ENCODE results near the gene MCF2L.

MCF2L gene

DNA sequence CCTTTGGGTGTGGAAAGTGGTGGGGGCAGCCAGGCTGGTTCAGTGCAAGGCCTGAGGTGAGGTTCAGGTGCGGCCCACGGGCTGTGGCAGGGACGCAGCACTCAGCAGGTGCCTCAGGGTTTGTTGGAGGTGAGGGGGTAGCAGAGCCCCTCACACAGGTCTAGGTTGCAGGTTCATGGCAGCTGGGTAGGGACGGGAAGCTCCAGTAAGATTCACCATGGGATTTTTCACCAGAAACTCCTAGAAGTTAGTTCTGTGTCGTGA lies 14.0 kb downstream of the MCF2L start:
- no peak for DNase-seq

DNA sequence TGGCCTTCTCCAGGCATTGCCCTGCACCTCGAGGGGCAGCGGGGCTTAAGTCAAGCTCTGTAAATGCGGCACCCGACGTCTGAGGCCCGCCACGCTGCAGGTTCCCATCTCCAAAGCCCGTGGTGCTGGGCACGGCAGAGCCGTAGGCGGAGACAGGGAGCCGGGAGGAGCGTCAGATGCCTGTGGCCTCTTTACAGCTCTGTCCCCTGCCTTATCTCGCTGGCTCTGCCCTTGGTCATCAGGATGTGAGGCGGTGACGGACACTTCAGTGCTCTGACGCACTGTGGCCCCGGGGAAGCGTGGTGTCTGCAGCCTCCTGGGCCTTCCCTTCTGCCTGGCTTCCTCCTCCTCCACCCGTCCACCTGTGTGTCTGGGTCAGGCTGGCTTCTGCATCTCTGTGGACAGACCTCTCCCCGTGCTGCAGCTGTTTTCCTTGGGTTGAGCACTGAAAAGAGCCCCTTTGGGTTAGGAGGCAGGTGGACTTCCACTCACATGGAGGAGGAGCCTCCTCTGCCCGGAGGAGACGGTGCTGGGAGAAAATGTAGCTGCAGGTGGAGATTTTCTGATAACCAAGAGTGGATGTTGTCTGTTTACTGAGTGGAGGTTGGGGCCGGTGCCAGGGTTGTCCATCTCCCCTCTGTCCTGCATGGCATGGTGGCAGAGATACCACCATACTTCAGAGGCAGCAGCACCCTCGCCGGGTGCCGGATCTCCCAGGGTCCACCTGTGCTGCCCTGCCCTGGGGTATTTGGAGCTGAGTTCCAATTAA lies 14.6 kb downstream of the MCF2L start:
- no peak for DNase-seq

DNA sequence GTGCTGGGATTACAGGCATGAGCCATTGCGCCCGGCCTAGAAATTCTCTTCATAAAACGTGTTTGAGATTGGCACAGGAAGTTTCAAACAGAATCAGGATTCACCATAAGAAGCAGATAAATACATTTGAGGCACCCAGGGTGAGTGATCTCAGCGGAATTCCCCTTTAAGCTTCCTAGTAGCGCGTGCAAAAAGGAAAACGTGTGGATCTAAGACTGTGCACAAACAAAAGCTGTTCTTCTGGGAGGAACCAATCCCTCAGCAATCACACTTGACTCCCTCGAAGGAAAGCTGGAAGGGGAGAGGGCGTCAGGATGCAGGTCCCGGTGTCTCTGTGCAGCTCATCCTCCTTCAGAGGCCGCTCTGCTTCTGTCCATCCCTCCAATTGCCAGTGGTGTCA lies 15.5 kb downstream of the MCF2L start:
- no peak for DNase-seq

DNA sequence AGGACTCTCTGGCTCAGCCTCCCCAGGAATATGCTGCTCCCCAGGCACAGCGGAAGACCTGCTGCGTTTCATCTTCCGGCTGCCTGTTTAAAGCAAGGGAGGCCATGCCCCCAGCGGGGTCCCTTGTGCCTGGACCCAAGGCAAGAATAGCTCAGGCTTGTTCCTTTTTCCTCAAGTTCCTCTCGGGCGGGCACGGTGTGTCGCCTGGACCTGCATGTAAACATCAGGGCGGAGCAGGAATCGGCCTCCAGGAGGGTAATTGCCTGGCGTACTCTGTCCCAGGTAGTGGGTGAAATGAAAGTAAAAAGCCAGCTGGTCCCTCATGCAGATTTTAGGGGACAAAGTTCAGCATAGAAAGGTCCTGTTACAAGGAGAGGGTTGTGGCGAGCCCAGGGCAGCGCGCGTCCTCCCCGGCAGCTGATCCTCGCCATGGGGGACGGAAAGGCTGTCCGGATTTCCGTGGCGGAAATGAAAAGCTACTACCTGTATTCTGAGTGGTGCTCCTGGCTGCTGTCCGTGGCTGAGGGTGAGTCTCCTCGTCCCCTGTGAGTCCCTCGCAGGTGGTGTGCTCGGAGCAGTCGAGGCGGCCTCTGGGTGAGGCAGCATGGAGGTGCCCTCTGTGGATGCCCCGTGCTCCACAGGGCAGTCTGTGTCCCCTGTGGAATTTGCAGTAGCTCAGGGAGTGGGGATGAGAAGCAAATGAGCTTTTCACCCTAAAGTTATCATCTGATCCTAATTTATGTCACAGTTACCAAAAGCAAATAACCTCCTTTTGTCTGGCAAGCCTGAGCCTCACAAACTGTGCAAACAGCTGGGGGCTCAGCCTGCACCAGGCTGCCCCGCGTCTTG lies 16.2 kb downstream of the MCF2L start:
- DNase-seq, result no peak

DNA sequence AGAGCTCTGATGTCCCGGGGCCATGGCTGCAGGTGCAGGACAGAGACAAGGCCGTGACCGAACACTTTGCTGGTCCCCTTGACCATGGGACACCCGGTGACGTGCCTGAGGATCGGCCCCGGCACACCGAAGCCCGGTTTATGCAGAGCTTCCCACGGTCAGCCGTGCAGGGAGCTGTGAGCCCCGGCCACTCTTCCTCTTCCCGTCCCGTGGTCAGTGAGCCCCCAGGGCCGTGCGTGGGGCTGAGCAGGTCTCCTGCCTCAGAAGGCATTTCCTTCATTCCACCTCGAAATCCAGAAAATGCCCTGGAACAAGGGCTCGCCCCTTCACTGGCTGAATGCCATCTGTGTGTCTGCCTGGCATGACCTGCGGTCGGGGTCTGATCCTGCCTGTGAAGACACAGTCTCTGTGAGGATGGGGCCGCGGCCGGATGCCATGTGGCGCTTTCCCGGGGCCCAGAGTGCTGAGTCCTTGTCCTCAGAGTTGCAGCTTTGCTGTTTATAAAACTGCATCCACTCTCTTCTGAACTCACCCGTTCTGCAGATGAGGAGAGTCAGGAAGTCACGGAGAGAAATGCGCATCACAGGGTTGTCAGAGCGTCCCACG lies 16.9 kb downstream of the MCF2L start:
- DNase-seq, result no peak

DNA sequence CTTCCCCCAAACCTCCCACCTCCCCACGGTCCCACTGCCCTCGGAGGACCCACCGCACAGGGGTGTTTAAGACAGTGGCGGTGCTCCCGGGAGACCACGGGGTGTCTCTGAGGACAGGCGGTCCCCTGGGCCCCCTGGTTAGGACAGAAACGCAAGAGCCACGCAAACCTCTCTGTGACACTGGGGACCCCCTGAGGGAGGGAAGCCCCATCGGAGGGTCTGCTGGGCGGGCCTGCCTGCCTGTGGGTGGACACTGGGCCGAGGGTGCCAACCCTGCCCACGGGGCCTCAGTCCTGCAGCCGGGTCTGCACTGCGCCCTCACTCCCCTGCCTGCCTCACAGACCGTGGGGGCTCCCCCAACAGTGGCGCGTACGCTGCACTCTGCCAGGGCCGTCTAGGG lies 17.5 kb downstream of the MCF2L start:
- no peak for DNase-seq

DNA sequence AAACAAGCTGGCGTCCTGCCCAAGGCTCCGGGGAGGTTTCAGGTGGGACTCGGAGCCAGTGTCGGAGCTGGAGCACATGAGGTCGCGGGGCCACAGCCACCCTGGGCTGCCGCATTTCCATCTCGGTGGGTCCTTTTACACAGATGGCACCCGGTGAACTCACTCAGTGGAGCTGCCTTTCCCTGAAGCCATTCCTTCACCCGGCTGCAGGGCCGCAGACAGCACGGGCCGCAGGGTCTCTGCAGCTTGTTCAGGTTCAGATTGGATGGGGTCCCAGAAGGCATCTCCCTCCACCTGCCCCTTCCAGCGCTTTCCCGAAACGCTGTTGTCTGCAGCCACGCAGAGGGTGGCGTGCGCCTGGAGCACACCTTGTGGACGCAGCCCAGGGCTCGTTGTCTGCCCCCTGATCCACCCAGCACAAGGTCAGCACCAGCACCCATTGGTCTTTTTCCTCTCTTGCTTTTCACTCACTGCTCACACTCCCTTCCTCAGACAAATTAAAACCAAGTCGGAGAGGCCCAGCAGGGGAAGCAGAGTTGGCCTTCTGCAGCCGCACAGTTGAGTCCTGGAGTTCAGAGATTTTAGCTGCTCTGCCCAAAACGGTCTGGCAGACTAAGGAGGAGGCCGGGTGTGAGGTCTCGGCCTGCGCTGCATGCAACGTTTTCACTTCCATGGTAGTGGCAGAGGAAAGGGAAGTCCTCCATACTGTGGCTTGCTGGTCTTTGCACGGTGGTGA lies 18.1 kb downstream of the MCF2L start:
- no peak for DNase-seq

DNA sequence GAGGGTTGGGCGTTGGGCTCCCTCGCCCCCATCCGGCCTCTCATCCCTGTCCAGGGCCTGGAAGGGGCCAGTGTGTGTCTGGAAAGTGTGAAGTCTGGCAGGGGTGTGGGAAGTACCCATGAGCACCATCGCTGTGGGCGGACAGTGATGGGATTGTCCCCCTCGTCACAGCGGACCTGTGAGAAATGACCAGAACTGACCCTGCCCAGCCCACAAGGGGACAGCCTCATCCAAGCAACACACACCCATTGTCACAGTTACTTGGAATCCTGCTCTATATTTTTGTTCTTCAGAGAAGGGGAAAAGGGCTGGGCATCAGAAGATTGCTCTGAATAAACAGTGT lies 18.6 kb downstream of the MCF2L start:
- no peak for DNase-seq

DNA sequence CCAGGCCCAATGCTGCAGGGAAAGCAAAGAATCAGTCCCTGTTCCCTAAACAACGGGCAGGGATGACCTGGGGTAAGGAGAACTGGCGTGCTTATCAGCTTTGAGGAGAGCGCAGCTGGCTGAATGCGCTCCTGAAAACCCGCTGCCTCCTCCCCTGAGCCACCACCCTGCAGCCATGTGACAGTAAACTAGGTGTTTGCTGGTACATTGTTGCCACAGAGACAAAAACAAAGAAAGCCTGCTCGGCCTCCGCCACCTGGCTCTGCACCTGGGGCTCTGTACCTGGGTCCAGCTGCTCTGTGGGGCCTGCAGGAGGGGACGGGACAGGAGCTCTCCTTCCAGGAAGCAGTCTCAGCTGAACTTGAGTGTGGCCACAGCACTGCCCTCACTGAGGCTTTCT lies 21.8 kb downstream of the MCF2L start:
- no peak for DNase-seq

DNA sequence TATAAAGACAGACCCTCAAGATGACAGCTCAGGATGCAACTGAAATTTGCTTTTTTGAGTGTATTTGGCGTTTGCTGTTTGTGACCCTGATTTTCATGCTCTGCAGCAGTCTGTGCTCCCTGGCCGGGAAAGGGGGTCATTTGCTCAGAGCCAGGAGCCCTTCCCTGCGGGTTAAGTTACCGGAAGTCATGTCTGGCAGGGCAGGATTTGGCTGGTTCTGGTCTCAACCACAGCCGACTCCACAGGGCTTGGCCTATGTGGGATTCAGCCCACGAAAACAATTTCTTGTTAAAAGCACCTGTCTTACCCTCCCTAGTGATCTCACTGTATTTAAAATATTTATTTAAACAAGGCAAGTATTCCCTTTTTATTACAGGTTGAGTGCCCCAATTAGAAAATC lies 22.6 kb downstream of the MCF2L start:
- no peak for DNase-seq

DNA sequence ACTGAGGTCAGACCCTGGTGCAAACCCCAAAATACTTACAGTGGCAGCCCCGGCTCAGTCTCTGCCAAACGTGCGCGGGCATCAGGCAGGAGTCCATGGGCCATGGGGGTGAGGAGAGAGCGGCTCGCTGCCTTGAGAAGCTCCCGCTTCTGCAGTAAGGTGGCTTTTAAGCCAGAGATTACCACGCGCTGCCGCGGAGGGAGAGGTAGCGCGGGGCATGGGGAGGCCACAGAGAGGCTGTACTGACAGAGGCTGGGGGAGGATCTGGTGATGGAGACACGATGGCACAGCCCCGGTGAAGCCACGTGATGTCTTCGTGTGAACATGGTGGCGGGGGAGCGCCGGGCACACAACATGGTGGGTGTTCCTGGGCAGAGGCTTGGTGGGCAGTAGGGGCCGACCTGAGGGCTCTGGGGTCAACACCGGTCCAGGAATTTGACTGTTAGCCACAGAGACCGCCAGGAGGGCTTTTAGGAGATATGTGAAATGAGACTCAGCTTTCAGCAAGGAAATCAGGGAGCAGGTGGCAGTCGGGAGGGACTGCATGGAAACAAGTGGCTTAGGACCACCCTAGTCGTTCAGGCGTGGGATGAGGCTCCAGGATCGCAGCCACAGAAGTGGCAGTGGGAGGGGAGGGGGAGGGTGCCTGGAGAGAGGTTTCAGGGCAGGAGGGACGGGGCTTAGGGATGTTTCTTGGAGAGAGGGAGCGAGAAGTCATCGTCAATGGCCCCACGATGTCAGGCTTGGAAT lies 24.1 kb downstream of the MCF2L start:
- no peak for DNase-seq

DNA sequence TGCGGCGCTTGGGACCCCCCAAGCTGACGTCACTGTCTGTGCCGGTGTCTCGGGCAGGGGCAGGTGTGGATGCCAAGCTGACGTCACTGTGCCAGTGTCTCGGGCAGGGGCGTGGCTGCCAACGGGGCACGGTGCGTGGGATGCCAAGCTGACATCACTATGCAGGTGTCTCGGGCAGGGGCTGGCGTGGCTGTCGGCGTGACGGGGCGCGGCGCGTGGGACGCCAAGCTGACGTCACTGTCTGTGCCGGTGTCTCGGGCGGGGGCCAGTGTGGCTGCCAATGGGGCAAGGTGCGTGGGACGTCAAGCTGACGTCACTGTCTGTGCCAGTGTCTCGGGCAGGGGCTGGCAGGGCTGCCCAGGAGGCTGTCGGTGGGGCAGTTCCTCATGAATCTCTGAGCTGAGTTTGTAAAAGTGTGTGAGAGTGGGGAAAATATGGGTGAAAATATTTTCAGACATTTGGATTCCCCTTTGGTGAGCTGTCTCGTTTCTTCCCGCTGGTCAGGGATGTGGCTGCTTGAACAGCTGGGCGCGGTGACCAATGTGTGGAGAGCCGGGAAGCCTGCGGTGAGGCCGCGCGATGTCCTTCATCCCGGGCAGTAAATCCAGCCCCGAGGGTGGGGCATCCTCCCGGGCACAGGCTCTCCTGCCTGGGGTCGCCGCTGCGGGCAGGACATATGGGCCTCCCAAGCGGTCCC lies 25.2 kb downstream of the MCF2L start:
- DNase-seq, result no peak

DNA sequence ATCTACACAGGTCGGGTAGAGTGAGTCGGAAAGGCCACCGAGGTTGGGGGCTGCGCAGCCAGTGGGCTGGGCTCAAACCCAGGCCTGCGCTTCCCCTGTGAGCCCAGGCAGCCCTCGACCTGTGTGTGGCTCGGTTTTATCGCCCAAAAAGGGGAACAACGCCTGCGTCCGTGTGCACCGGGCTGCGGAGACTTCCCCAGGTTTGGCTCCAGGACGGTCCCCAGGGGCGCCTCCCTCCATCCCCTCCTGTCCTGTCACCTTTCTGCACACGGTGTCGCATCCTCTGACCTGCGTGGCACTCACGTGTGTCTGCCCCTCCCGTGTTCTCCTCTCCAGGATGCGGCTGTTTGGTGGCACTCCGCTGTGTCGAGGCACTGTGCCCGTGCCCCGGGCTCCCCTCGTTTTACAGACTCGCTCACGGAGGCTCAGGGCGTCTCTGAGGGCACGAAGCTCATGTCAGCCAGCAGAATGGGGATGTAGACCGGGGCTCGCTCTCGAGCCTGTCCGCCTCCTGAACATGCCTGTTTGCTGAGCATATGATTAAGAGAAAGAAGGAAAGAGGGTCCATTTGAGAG lies 25.9 kb downstream of the MCF2L start:
- no peak for DNase-seq

DNA sequence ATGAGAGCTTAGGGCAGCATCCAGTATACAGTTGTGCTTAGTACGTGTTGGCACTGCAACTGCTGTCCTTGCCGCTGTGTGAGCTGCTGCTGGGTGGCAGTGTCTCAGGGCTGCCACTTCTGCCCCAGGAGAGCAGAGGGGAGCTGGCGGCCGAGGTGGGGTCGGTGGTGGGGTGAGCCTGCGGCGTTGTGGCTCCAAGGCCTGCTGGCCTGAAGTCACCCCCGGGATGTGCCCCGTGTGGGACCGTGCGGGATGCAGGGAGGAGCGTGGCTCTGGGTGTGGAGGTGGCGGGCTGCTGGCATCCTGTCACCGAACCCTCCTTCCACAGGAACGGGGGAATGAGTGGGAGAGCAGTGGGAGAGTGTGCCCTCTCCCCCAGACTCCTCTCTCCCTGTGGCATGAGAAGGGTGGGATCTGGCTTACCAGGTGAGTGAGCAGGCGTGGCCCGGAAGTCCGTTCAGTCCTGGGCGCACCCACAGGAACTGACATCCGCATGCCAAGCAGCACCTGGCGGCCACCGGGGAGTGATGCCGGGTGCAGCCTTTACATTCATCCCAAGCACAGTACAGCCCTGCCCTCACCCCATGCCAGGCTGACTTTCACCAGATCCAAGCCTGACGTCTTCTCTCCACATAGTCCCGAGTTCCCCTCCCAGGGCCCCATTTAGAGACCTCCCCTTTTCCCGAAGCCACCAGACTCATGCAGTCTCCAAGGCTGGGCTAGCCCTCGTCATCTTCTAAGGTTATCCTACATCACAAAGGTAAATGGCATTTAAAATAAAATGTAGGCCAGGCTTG lies 26.6 kb downstream of the MCF2L start:
- no peak for DNase-seq

DNA sequence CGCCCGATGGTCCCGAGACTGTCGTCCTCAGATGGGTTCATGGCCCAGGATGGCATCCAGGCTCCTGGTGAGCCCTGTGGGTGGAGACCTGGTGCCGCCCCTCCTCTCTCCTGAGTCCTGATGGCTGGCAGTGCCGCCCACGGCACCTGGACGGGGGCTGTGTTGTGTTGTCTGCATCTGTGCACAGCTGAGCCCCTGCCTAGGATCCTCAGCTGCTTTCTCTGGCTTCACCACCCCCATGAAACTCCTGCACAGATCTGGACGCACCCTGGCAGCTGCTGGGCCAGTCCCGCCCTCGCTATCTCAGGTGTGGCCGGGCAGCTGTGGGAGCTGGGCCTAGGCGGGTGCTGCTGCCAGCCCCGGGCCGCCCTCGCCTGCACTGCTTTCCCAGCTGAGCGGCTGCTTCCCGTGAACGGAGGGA lies 27.7 kb downstream of the MCF2L start:
- DNase-seq, result no peak

DNA sequence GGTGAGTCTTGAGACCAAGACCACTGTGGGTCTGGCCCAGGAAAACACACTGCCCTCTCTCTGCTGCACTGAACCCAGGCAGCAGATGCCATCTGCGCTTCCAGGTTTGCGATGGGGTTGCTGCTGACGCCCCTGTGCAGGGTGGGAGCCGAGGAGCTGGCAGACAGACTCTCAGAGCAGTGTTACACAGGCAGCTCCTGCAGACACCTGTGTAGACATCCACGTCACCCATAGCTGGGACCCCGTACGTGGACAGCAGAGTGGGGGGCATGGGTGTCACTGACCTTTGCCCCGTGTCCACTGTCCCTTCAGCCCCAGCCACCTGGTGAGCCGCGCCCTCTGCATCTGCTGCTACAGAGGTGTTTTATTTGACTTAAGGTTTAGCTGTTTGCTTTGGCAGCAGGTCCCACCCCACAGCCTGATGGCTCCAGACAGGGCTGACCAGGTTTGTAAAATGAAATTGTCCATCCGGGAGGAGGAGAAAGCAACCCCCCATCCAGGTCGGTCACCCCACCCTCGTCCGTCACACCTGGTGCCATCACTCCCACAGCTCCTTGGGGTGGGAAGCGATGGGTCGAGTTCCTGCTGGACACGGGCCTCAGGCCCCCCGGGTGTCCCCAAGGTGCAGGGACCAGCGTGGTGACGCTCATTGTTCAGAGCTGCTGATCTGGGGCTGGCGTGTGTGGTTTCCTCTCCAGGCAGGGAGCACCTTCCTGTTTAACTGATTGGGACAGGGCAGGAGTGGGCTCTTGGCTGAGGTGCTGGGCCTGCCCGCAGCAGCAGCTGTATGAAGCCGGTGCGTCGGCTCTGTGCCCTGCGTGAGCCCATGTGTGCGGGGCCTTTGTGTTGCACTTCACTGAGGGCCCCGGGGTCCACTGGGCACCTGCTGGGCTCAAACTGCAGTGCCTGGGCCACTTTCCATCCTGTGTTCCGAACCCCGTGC lies 28.4 kb downstream of the MCF2L start:
- DNase-seq, result no peak

DNA sequence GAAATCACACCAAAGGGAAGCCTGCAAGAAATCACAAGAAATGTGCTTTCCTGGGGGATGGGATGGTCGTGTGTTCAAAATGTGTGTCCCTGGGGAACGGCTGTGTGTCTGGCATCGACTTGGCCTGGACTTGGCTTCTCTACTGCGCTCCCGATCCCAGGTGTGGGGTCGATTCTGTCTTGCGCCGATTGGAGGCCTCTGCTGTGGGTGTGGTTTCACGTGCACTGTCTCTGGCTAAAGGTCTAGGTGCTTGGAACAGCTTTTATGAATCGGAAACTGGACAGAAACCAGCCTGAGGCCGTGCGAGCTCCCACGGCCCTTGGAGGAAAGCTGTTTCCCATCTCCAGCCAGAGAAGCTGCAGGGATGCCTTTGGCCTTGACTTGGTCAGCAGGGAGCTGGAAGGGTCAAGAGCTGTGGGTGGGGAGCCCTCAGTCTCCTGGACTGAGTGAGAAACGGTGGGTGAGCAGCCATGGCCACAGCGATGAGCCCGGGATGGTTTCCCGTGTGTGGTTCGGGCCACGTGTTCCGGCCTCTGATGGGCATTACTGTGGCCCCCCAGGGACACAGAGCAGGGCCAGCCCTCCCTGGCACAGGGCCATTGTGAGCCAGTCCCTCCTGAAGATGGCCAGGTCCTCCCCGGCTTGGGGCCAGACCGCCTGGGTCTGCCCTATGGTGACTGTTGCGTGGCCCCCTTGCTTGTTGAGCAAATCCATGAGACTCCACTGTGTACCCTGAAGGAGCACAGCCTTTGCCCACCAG lies 29.7 kb downstream of the MCF2L start:
- DNase-seq, result no peak

DNA sequence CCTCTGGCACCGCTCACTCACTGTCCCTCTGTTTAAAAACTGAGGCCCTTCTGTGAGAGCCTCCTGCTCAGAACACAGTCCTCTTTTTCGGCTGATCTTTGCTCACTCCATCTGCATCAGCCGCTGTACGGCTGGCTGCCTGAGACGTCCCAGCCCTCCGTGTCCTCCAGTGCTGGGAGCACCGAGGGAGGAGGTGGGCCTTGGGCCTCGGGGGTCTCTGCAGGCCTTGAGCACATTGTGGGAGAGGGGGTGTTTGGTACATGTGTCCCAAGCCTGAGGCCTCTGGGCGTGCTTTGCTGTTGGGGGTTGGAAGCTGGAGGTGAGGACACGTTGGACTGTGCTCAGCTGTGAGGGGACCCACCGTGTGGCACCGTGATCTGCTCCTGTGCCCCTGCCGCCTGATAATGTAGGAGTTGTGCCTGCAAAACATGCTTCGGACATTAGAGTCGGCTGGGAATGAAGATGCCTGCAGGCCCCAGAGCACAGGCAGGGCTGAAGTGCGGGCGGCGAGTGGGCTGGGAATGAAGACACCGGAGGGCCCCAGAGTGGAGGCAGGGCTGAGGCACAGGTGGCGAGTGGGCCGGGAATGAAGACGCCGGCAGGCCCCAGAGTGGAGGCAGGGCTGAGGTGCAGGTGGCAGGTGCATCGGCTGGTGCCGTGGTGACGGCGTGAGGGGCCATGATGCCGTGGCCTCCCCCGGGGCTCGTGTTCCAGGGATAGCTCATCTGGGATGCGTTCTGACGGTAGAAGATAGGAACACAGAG lies 30.6 kb downstream of the MCF2L start:
- DNase-seq, result no peak

Measured in stimulated activated CD4-positive, alpha-beta T cell treated with anti-CD3 and anti-CD28 coated beads, Interleukin-15, amount 100 ng/mL, for 24 hours (primary cell).